Activated T-helper 2 cell treated with anti-CD3 and anti-CD28 coated beads, Interferon-gamma antibody, Interleukin-2, Interleukin-4, amounts not matched to agents 10 μg/mL and 5 μg/mL and 100 μg/mL, durations not matched to agents 14 hours and 24 hours and 36 hours (primary cell): ENCODE data around the gene BASP1. TPM values are rescaled to one million over a fixed set of nuclear protein-coding genes. Genes with fewer than 3 reads are reported as not detected.
A peak's percentile ranks its signal among the peaks of the same experiment; 100 is the strongest.

Experiments
- DNase-seq: peaks from one replicate; pipeline ENCODE4 v3.0.0; 2021; ENCODE audit warnings: low spot score
- H3K27ac Mint-ChIP-seq: one replicate; pipeline ENCODE4 v1.8.0; 2021; ENCODE audit warnings: mixed read lengths
- H3K27me3 Mint-ChIP-seq: one replicate; pipeline ENCODE4 v1.8.0; 2021; ENCODE audit warnings: low read depth, mixed read lengths
- H3K36me3 Mint-ChIP-seq: one replicate; pipeline ENCODE4 v1.8.0; 2021; ENCODE audit warnings: low read depth, mixed read lengths
- H3K4me1 Mint-ChIP-seq: one replicate; pipeline ENCODE4 v1.8.0; 2021; ENCODE audit warnings: low read depth, mixed read lengths
- H3K4me3 Mint-ChIP-seq: one replicate; pipeline ENCODE4 v1.8.0; 2021; ENCODE audit warnings: low read depth, mild to moderate bottlenecking, moderate library complexity, mixed read lengths
- H3K9me3 Mint-ChIP-seq: one replicate; pipeline ENCODE4 v1.8.0; 2021; ENCODE audit warnings: mixed read lengths
- intact Hi-C: fragments of 100-400 bp; cut with micrococcal nuclease; formaldehyde crosslinking; loops from one replicate; pipeline ENCODE4 v1.15.1; 2023
- total RNA-seq: library from RNA; stranded (reverse); gene quantifications from 2 replicates; pipeline ENCODE4 v1.2.3, GENCODE V29; 2022

The BASP1 gene
- total RNA-seq, 1 donor from 2014 or later = 0.73 TPM

DNA sequence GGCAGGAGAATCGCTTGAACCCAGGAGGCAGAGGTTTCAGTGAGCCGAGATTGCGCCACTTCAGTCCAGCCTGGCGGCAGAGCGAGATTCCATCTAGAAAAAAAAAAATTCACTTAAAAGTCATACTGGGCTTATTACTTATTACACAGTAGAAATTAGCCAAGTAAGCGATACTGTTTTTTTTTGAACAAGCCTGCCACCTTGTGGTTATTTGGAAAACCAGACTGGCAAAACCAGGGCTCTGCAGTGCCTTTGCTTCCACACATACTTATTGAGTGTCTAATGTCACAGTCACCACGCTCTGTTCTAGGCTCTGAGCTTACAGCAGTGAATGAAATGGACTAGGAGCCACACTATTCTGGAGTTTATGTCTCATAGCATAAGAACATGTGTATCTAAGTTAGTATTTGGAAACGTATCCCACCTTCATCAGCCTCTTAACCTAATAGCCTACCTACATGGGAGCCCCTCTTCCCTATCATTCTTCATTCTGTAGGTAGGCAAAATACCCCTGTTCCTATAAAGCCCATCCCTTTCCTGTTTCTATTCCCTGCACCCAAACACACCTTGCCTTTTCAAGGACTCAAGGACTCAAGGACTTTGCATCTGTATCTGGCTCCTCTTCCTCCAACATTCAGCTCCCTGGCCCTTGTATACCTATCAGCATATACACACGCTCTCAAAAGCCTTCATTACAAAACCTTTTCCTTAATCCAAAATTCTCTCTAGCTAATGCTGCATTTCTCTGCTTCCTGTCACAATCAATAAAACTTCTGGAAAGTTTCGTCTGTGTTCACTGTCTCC, 13.9 kb upstream of the BASP1 start:
- no peak for DNase-seq
- intact Hi-C loops = no loop called here
- Mint-ChIP-seq H3K27ac (no peak overlapping the region), H3K36me3 (no peaks in the 10 kb centered on the region), H3K4me3 (no peak overlapping the region), H3K4me1 (no peaks in the 10 kb centered on the region), H3K27me3 (no peaks in the 10 kb centered on the region), H3K9me3 (no peaks in the 10 kb centered on the region)

DNA sequence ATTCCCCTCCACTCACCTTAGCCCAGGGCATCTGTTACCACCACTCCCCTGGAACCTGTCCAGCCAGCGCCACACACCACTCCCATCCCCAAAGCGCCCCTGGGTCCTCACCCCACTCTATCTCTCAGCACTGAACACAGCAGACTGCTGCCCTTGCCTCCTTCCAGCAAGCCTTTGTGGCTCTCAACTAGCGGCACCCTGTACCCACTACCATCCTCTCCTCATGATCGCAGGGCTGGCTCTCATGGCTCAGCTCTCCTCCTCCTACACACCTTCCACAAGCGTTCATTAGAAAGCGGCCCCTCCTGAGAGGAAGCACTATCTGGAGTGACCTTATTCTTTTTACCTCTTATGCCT, 13.3 kb upstream of the BASP1 start:
- Mint-ChIP-seq H3K27me3 (peaks cover 2% of the 10 kb centered on the region), H3K27ac (no peak overlapping the region)

GRCh38 chr5:17206021-17206420, 11.4 kb upstream of the BASP1 start:
- no peaks in the 10 kb centered on the region for H3K9me3 Mint-ChIP-seq
- H3K36me3 Mint-ChIP-seq = no peaks in the 10 kb centered on the region
- no peak for DNase-seq
- peaks cover 2% of the 10 kb centered on the region for H3K27me3 Mint-ChIP-seq
- H3K4me3 Mint-ChIP-seq = no peak overlapping the region
- intact Hi-C loops = no loop called here
- no peak overlapping the region for H3K27ac Mint-ChIP-seq
- H3K4me1 Mint-ChIP-seq = no peaks in the 10 kb centered on the region

More for the DNA sequence above, 13.3 kb upstream of the BASP1 start:
- Mint-ChIP-seq H3K9me3 (no peaks in the 10 kb centered on the region), H3K4me1 (no peaks in the 10 kb centered on the region), H3K36me3 (no peaks in the 10 kb centered on the region), H3K4me3 (no peak overlapping the region)
- no peak for DNase-seq
- intact Hi-C loops = no loop called here

DNA sequence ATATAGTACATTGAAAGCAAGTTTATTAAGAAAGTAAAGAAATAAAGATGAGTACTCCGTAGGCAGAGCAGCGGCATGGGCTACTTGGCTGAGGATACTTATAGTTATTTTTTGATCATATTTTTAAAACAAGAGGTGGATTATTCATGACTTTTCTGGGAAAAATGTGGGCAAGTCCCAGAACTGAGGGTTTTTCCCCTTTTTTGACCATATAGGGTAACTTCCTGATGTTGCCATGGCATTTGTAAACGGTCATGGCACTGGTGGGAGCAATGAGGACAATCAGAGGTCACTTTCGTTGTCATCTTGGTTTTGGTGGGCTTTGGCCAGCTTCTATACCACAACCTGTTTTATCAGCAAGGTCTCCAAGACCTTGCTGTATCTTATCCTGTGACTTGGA, 5.2 kb upstream of the BASP1 start:
- peaks cover 24% of the 10 kb centered on the region for H3K27me3 Mint-ChIP-seq
- intact Hi-C loops = no loop called here
- H3K9me3 Mint-ChIP-seq = no peaks in the 10 kb centered on the region
- no peak for DNase-seq
- H3K36me3 Mint-ChIP-seq = no peaks in the 10 kb centered on the region
- H3K27ac Mint-ChIP-seq = no peak overlapping the region
- H3K4me3 Mint-ChIP-seq = no peak overlapping the region
- peaks cover 6% of the 10 kb centered on the region for H3K4me1 Mint-ChIP-seq

- intact Hi-C loops = no loop called here
- no peak for DNase-seq
- Mint-ChIP-seq H3K4me1 (peaks cover 6% of the 10 kb centered on the region), H3K27me3 (peaks cover 24% of the 10 kb centered on the region), H3K9me3 (no peaks in the 10 kb centered on the region), H3K4me3 (no peak overlapping the region), H3K36me3 (no peaks in the 10 kb centered on the region), H3K27ac (no peak overlapping the region)
These were observed 4.4 kb upstream of the BASP1 start for GRCh38 chr5:17212996-17213395.

GRCh38 chr5:17213938-17214337, 3.5 kb upstream of the BASP1 start:
- peaks cover 30% of the 10 kb centered on the region for H3K27me3 Mint-ChIP-seq
- peaks cover 6% of the 10 kb centered on the region for H3K4me1 Mint-ChIP-seq
- no peak overlapping the region for H3K27ac Mint-ChIP-seq
- intact Hi-C loops = no loop called here
- H3K4me3 Mint-ChIP-seq = no peak overlapping the region
- no peaks in the 10 kb centered on the region for H3K36me3 Mint-ChIP-seq
- H3K9me3 Mint-ChIP-seq = no peaks in the 10 kb centered on the region
- no peak for DNase-seq

DNA sequence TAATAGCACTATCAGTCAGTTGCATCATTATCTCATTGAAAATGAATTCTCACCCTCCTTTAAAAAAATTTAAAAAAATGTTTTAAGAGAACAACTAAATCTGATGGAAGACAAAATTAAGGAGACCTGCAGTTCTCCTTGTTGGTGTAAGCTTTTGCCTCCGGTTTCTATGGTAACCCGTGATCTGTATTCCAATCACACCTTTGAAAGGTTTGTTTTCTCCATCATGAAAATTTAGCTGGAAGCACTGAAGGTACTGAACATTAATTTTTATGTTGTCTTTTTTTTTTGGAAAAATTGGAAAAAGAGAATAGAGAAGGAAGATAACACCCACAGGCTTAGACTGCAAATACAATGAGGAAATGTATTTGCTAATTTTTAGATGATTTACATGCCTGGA, 2.5 kb upstream of the BASP1 start:
- peaks cover 38% of the 10 kb centered on the region for H3K27me3 Mint-ChIP-seq
- no peak overlapping the region for H3K4me3 Mint-ChIP-seq
- no peak for DNase-seq
- H3K4me1 Mint-ChIP-seq = peaks cover 6% of the 10 kb centered on the region
- no peaks in the 10 kb centered on the region for H3K36me3 Mint-ChIP-seq
- no peaks in the 10 kb centered on the region for H3K9me3 Mint-ChIP-seq
- H3K27ac Mint-ChIP-seq = no peak overlapping the region
- intact Hi-C loops = no loop called here

DNA sequence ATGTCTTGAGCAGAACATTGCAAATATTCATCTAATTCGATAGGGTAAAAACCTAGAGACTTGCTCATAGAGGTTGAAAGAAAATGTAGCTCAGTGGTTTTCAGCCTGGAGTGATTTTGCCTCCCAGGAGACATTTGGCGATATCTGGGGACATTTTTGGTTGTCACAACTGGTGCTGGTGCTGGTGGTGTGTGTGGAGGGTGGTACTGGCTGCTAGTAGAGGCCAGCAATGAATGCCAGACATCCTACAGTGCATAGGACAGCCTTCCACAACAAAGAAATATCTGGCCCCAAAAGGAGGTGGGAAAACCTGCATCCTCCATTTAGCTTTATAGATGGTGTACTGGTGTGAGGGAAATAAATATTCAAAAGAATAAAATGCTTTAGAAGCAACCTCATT, 2.1 kb upstream of the BASP1 start:
- no peak overlapping the region for H3K4me3 Mint-ChIP-seq
- H3K9me3 Mint-ChIP-seq = no peaks in the 10 kb centered on the region
- intact Hi-C loops = no loop called here
- DNase-seq = no peak
- H3K36me3 Mint-ChIP-seq = no peaks in the 10 kb centered on the region
- peaks cover 41% of the 10 kb centered on the region for H3K27me3 Mint-ChIP-seq
- peaks cover 6% of the 10 kb centered on the region for H3K4me1 Mint-ChIP-seq
- H3K27ac Mint-ChIP-seq = no peak overlapping the region

DNA sequence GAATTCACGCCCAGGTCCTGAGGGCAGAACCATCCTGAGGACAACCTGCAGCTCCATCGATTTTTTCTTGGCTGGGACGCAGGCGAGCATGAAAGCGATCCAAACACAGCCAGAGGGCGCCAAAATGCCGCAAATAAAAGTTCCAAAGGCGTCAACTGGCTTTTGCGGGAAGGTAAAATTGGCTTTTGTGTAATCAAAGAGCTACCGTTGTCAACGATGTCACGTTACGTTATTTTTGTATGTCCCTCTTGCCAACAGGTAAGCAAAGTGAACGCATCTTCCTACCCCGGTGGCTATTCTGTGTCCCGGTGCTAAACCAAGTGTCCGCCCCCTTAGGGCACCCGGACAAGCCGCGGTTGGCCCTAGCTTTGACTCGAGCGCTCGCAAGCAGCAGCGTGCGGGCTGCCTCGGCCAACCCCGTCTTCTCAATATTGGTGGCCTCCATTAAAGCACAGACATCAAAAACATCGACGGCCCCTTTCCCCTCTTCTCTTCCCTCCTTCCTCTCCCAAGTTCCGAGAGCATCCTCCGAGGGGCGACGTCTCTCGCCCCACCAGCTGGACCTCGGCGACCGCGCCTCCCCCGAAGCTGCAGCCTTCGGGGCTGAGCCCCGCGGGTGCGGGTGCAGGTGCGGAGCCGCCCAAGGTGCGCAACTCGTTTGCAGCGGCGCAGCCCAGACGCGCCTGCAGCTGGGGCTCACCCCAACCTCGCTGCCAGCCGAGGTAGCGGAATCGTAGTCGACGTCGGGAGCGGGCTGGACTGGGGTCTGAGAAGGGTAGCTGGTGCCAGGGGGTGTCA, 1.1 kb upstream of the BASP1 start:
- Mint-ChIP-seq H3K36me3 (no peaks in the 10 kb centered on the region), H3K9me3 (no peaks in the 10 kb centered on the region), H3K27me3 (peaks cover 44% of the 10 kb centered on the region), H3K4me1 (peaks cover 6% of the 10 kb centered on the region), H3K4me3 (peak overlapping the region; percentile 53), H3K27ac (no peak overlapping the region)
- peak; percentile 28 for DNase-seq
- intact Hi-C loops = loop anchor here (1.0 kb wide), 1 partner anchor 1098 kb away; no protein-coding TSS in a partner anchor

GRCh38 chr5:17216974-17217492, 398 bp upstream of the BASP1 start:
- no peak for DNase-seq
- peak overlapping the region; percentile 52 for H3K4me3 Mint-ChIP-seq
- intact Hi-C loops = loop anchor here (1.0 kb wide), 1 partner anchor 1097 kb away; no protein-coding TSS in a partner anchor

GRCh38 chr5:17218353-17219005, 1.0 kb downstream of the BASP1 start:
- no peak for DNase-seq
- Mint-ChIP-seq H3K4me3 (no peak overlapping the region), H3K9me3 (no peaks in the 10 kb centered on the region), H3K27me3 (peaks cover 47% of the 10 kb centered on the region), H3K36me3 (no peaks in the 10 kb centered on the region), H3K4me1 (peaks cover 6% of the 10 kb centered on the region), H3K27ac (no peak overlapping the region)
- intact Hi-C loops = no loop called here

More at GRCh38 chr5:17216974-17217492, 398 bp upstream of the BASP1 start:
- no peaks in the 10 kb centered on the region for H3K9me3 Mint-ChIP-seq
- H3K27me3 Mint-ChIP-seq = peaks cover 45% of the 10 kb centered on the region
- peaks cover 6% of the 10 kb centered on the region for H3K4me1 Mint-ChIP-seq
- no peaks in the 10 kb centered on the region for H3K36me3 Mint-ChIP-seq
- H3K27ac Mint-ChIP-seq = no peak overlapping the region

- peaks cover 6% of the 10 kb centered on the region for H3K4me1 Mint-ChIP-seq
- H3K27ac Mint-ChIP-seq = no peak overlapping the region
- no peaks in the 10 kb centered on the region for H3K9me3 Mint-ChIP-seq
- no peak for DNase-seq
- H3K36me3 Mint-ChIP-seq = no peaks in the 10 kb centered on the region
- peaks cover 47% of the 10 kb centered on the region for H3K27me3 Mint-ChIP-seq
- H3K4me3 Mint-ChIP-seq = no peak overlapping the region
- intact Hi-C loops = no loop called here
These were observed 1.6 kb downstream of the BASP1 start for GRCh38 chr5:17219006-17219422.
